H9 (cell line): ENCODE measurements around the gene HNF4A. TPM values are rescaled to one million over a fixed set of nuclear protein-coding genes. Genes with fewer than 3 reads are reported as not detected.
"Not testable (repeated sequence)": the region's sequence is repeated elsewhere in the genome, so short reads cannot be mapped to it uniquely, and the experiment has no call there.

Experiments
- DNase-seq: peaks from one replicate; pipeline ENCODE4 v3.0.0-alpha.2; 2017
- H2AFZ ChIP-seq: one replicate; pipeline ENCODE4 v1.6.1; 2013; ENCODE audit warnings: mild to moderate bottlenecking, low read length, control low read depth, moderate library complexity
- H2AK5ac ChIP-seq: 2 replicates; pipeline ENCODE4 v1.6.1; 2013; ENCODE audit warnings: low read length, control low read depth, mixed read lengths; ENCODE audit not compliant: insufficient read length
- H2BK120ac ChIP-seq: one replicate; pipeline ENCODE4 v1.6.1; 2013; ENCODE audit warnings: low read depth, mild to moderate bottlenecking, low read length, control low read depth, inconsistent platforms; ENCODE audit not compliant: poor library complexity, severe bottlenecking
- H2BK12ac ChIP-seq: 2 replicates; pipeline ENCODE4 v1.6.1; 2013; ENCODE audit warnings: low read length, control low read depth, mixed read lengths, low read depth; ENCODE audit not compliant: insufficient read length
- H2BK15ac ChIP-seq: 2 replicates; pipeline ENCODE4 v1.6.1; 2013; ENCODE audit warnings: low read depth, low read length, control low read depth
- H2BK20ac ChIP-seq: one replicate; pipeline ENCODE4 v1.6.1; 2013; ENCODE audit warnings: low read depth, mild to moderate bottlenecking, low read length, control low read depth, inconsistent platforms; ENCODE audit not compliant: poor library complexity, severe bottlenecking
- H2BK5ac ChIP-seq: 2 replicates; pipeline ENCODE4 v1.6.1; 2013; ENCODE audit warnings: low read length, control low read depth, mixed read lengths; ENCODE audit not compliant: insufficient read length
- H3K14ac ChIP-seq: 2 replicates; pipeline ENCODE4 v1.6.1; 2013; ENCODE audit warnings: low read length, control low read depth; ENCODE audit not compliant: insufficient read depth
- H3K18ac ChIP-seq: 2 replicates; pipeline ENCODE4 v1.6.1; 2013; ENCODE audit warnings: low read depth, mild to moderate bottlenecking, mixed read lengths, low read length, control low read depth; ENCODE audit not compliant: insufficient read length
- H3K23ac ChIP-seq: 2 replicates; pipeline ENCODE4 v1.6.1; 2013; ENCODE audit warnings: low read length, control low read depth, mixed read lengths, low read depth; ENCODE audit not compliant: insufficient read length
- H3K23me2 ChIP-seq: 2 replicates; pipeline ENCODE4 v1.6.1; 2013; ENCODE audit warnings: low read depth, mild to moderate bottlenecking, mixed read lengths, low read length, control low read depth; ENCODE audit not compliant: insufficient read length, poor library complexity, severe bottlenecking
- H3K27ac ChIP-seq: 2 replicates; pipeline ENCODE4 v1.5.1; 2013; ENCODE audit warnings: low read length, control low read depth, mixed read lengths, low read depth; ENCODE audit not compliant: insufficient read length
- H3K27me3 ChIP-seq: 2 replicates; pipeline ENCODE4 v1.6.1; 2013; ENCODE audit warnings: low read length, control low read depth, inconsistent platforms; ENCODE audit not compliant: insufficient read depth
- H3K4ac ChIP-seq: 2 replicates; pipeline ENCODE4 v1.6.1; 2013; ENCODE audit warnings: low read depth, mild to moderate bottlenecking, control low read depth, inconsistent platforms, low read length, moderate library complexity
- H3K4me1 ChIP-seq: 2 replicates; pipeline ENCODE4 v1.6.1; 2013; ENCODE audit warnings: low read length, control low read depth, inconsistent platforms; ENCODE audit not compliant: insufficient read depth
- H3K4me2 ChIP-seq: 2 replicates; pipeline ENCODE4 v1.6.1; 2013; ENCODE audit warnings: low read length, control low read depth, mixed read lengths; ENCODE audit not compliant: insufficient read length, insufficient read depth
- H3K56ac ChIP-seq: 2 replicates; pipeline ENCODE4 v1.6.1; 2013; ENCODE audit warnings: low read depth, mild to moderate bottlenecking, mixed read lengths, low read length, control low read depth; ENCODE audit not compliant: insufficient read length
- H3K79me1 ChIP-seq: 2 replicates; pipeline ENCODE4 v1.6.1; 2013; ENCODE audit warnings: low read depth, mild to moderate bottlenecking, moderate library complexity, low read length, control low read depth, inconsistent platforms; ENCODE audit not compliant: insufficient read depth, poor library complexity, severe bottlenecking
- H3K79me2 ChIP-seq: 2 replicates; pipeline ENCODE4 v1.6.1; 2013; ENCODE audit warnings: low read length, control low read depth, inconsistent platforms; ENCODE audit not compliant: insufficient read depth
- H3K9ac ChIP-seq: 2 replicates; pipeline ENCODE4 v1.6.1; 2013; ENCODE audit warnings: low read length, control low read depth, mixed read lengths; ENCODE audit not compliant: insufficient read length; ENCODE audit errors: extremely low read depth
- H3K9me3 ChIP-seq: one replicate; pipeline ENCODE4 v1.6.1; 2013; ENCODE audit warnings: low read depth, low read length, inconsistent platforms; ENCODE audit not compliant: control insufficient read depth
- H3T11ph ChIP-seq: one replicate; pipeline ENCODE4 v1.6.1; 2013; ENCODE audit warnings: mild to moderate bottlenecking, low read length, control low read depth, inconsistent platforms
- H4K20me1 ChIP-seq: one replicate; pipeline ENCODE4 v1.6.1; 2013; ENCODE audit not compliant: control insufficient read depth, insufficient read length, insufficient read depth
- H4K5ac ChIP-seq: 2 replicates; pipeline ENCODE4 v1.6.1; 2013; ENCODE audit warnings: low read depth, mild to moderate bottlenecking, mixed read lengths, low read length, control low read depth; ENCODE audit not compliant: insufficient read length
- H4K8ac ChIP-seq: replicated peaks from 2 replicates; pipeline ENCODE4 v1.6.1; 2013; ENCODE audit warnings: low read length, control low read depth, mixed read lengths, low read depth; ENCODE audit not compliant: insufficient read length
- H4K91ac ChIP-seq: 2 replicates; pipeline ENCODE4 v1.6.1; 2013; ENCODE audit warnings: low read depth, mild to moderate bottlenecking, moderate library complexity, mixed read lengths, low read length, control low read depth; ENCODE audit not compliant: insufficient read length
- H3K27ac Mint-ChIP-seq, 3 experiments: 2 replicates in 2 of 3; 3 replicates in 1 of 3; pipeline ENCODE4 v1.8.0; 2020 to 2021; ENCODE audit warnings: mixed read lengths in 3 of 3, mild to moderate bottlenecking in 1 of 3, moderate library complexity in 1 of 3
- H3K27me3 Mint-ChIP-seq: 2 replicates; pipeline ENCODE4 v1.8.0; 2021; ENCODE audit warnings: low read depth, mild to moderate bottlenecking, moderate library complexity, mixed read lengths
- H3K36me3 Mint-ChIP-seq, 3 experiments: 2 replicates in 2 of 3; 3 replicates in 1 of 3; pipeline ENCODE4 v1.8.0; 2020 to 2021; ENCODE audit warnings: low read depth in 3 of 3, mixed read lengths in 3 of 3; ENCODE audit not compliant: insufficient read depth in 1 of 3
- H3K4me1 Mint-ChIP-seq, 2 experiments: 2 replicates each; pipeline ENCODE4 v1.8.0; 2020; ENCODE audit warnings: mixed read lengths in 2 of 2
- H3K4me3 Mint-ChIP-seq, 2 experiments: 2 replicates in 1 of 2; 3 replicates in 1 of 2; pipeline ENCODE4 v1.8.0; 2020 to 2021; ENCODE audit warnings: mild to moderate bottlenecking in 2 of 2, mixed read lengths in 2 of 2, moderate library complexity in 1 of 2
- H3K9me3 Mint-ChIP-seq, 2 experiments: 2 replicates in 1 of 2; 3 replicates in 1 of 2; pipeline ENCODE4 v1.8.0; 2020; ENCODE audit warnings: mild to moderate bottlenecking in 2 of 2, mixed read lengths in 2 of 2, moderate library complexity in 1 of 2
- CTCF ChIP-seq: fragments of 200-600 bp; sonication (generic); conservative IDR thresholded peaks from 3 replicates; pipeline ENCODE4 v1.8.0; 2021; ENCODE audit warnings: antibody characterized with exemption, mild to moderate bottlenecking
- WGBS: extraction: QIAGEN DNeasy Blood & Tissue Kit; methylation state at CpG from one replicate; pipeline ENCODE4 v1.1.7; 2013; ENCODE audit warnings: missing lambda C conversion rate, low lambda C conversion rate, mixed read lengths; ENCODE audit not compliant: insufficient read length; ENCODE audit errors: extremely low coverage; 5-methylcytosine and 5-hydroxymethylcytosine counted together
- total RNA-seq: library from RNA; stranded (reverse); gene quantifications from 2 replicates; pipeline ENCODE4 v1.2.1, GENCODE V29; 2021

HNF4A gene
- total RNA-seq, 1 experiment from 2014 or later: not detected

- H4K20me1 ChIP-seq: no peaks in the 10 kb centered on the region
- Mint-ChIP-seq H3K4me1 (peaks cover 3 to 5% of the 10 kb centered on the region in 2 experiments; a peak in 3 of 4 replicates), H3K36me3 (no peaks in the 10 kb centered on the region), H3K27ac (no peak overlapping the region), H3K27me3 (peaks cover 4% of the 10 kb centered on the region; the same call in 1 of the 2 replicates), H3K9me3 (no peaks in the 10 kb centered on the region; a peak in 1 of 5 replicates), H3K4me3 (no peak overlapping the region)
- H3K9me3 ChIP-seq: no peaks in the 10 kb centered on the region
- no peaks in the 10 kb centered on the region for H3K27me3 ChIP-seq
- H3K4me1 ChIP-seq: no peaks in the 10 kb centered on the region
- no peak overlapping the region for H3K56ac ChIP-seq
- no peaks in the 10 kb centered on the region for H3K79me2 ChIP-seq
- no peak overlapping the region for H2BK5ac ChIP-seq
- no peak overlapping the region for H3T11ph ChIP-seq
- H3K9ac ChIP-seq: no peak overlapping the region
- H4K8ac ChIP-seq: no peak overlapping the region
- H3K4me2 ChIP-seq: no peak overlapping the region
- no peak overlapping the region for H4K5ac ChIP-seq
- H3K23ac ChIP-seq: no peak overlapping the region
- no peak overlapping the region for H2AK5ac ChIP-seq
- H2BK12ac ChIP-seq: no peak overlapping the region
- no peak overlapping the region for H2BK120ac ChIP-seq
- no peak for TF ChIP-seq CTCF
- H2BK20ac ChIP-seq: no peak overlapping the region
- no peaks in the 10 kb centered on the region for H3K79me1 ChIP-seq
- no peak overlapping the region for H4K91ac ChIP-seq
- no CpG with 5 or more reads among the region's 8 CpGs for WGBS
- no peak overlapping the region for H3K4ac ChIP-seq
- no peak overlapping the region for H3K18ac ChIP-seq
- no peak overlapping the region for H2AFZ ChIP-seq
- no peak overlapping the region for H3K27ac ChIP-seq
- no peak overlapping the region for H3K14ac ChIP-seq
- 0 out of 2 replicates have a peak overlapping the region, but pooled peaks have one; percentile 6 for H2BK15ac ChIP-seq
- DNase-seq: no peak
- no peaks in the 10 kb centered on the region for H3K23me2 ChIP-seq
Observed at GRCh38 chr20:44345147-44345546, 10.4 kb upstream of the HNF4A start.

GRCh38 chr20:44345941-44346340, 9.6 kb upstream of the HNF4A start:
- H2AK5ac ChIP-seq, H3K9me3 Mint-ChIP-seq, H2BK12ac ChIP-seq, H3K23me2 ChIP-seq, H4K20me1 ChIP-seq, H3K4me3 Mint-ChIP-seq, H4K5ac ChIP-seq, H3K9ac ChIP-seq, H3K23ac ChIP-seq, H3K14ac ChIP-seq, H3T11ph ChIP-seq, H2AFZ ChIP-seq, H2BK15ac ChIP-seq, H3K9me3 ChIP-seq, H3K36me3 Mint-ChIP-seq, H2BK120ac ChIP-seq, DNase-seq, H4K91ac ChIP-seq, H3K4me2 ChIP-seq, H3K4me1 ChIP-seq, H2BK5ac ChIP-seq, H3K18ac ChIP-seq, H3K27me3 ChIP-seq, H3K27ac ChIP-seq, H3K79me1 ChIP-seq, H3K56ac ChIP-seq, H3K4me1 Mint-ChIP-seq, H3K27me3 Mint-ChIP-seq, H4K8ac ChIP-seq, H3K79me2 ChIP-seq, H3K4ac ChIP-seq, H2BK20ac ChIP-seq: not testable (repeated sequence)
- peak overlapping the region in 1 of 3 experiments; percentile 89; a peak in 1 of 7 replicates for H3K27ac Mint-ChIP-seq
- no CpG with 5 or more reads among the region's 10 CpGs for WGBS
